HG02884 (cell line): ENCODE results near the gene TMEM132C.

ENCODE experiments used
- ATAC-seq: cut with Tn5 transposase; IDR thresholded peaks from one replicate; pipeline ENCODE4 v1.9.1; 2021; ENCODE audit warnings: mild to moderate bottlenecking, moderate library complexity; ENCODE audit not compliant: unreplicated experiment

TMEM132C gene

DNA sequence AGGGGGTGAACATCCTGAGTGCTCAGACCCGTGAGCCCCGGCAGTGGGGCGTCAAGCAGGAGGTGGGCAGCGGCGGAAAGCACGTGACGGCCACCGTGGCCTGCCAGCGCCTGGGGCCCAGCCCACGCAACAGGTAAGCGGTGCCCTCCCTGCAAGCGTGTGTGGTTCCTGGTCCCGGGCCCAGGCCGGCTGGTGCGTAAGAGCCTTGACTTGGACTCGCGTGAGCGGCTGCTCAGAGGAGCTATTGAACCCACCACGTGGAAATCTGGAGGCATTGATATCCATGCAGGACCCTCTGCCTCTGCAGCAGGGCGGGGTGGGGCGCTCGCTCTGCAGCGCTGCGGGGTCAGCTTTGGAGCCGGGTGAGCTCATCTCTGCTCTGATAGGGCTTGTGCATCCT, 277.0 kb downstream of the TMEM132C start:
- ATAC-seq = no peak

DNA sequence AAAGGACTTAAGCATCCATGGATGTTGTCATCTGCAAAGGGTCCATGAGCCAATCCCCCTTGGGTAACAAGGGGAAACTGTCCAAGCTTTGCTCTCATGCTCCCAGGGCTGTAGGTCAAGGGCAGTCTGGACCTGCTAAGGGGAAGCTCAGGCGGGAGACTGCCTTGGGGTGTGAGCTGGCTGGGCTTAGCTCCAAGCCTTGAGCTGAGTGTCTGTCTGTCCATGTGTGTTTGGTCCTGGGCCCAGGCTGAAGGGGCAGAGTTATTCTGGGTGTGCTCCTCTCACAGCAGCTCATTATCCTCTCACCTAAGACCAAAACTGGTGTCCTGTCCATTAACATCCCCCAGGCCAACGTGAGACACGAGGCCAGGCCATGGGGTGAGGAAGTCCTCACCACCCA, 282.0 kb downstream of the TMEM132C start:
- ATAC-seq = no peak

DNA sequence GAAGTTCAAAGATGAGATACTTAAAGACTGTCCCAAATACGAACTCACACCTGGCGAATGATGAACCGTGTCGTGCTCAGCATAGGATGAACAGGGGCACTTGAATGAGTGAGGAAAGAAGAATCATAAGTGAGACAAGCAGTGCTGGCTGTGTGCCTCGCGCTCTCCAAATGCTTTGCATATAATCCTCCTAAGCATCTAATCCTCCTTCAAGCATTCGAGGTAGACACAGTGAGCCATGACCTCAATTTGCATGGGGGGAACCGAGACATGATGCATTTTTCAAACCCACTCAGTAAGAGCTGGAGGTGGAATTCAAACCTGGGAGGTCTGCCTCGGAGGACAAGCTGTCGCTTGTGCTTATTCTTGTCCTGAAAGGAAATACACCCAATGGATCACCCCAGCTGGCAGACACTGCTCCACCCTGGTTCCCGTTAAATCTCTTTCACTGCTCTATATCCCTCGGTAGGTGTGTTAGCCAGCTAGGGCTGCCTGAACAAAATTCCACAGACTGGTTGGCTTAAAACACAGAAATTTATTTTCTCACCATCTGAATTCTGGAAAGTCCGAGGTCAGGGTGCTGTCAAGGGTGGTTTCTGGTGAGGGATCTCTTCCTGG, 282.7 kb downstream of the TMEM132C start:
- ATAC-seq = no peak

DNA sequence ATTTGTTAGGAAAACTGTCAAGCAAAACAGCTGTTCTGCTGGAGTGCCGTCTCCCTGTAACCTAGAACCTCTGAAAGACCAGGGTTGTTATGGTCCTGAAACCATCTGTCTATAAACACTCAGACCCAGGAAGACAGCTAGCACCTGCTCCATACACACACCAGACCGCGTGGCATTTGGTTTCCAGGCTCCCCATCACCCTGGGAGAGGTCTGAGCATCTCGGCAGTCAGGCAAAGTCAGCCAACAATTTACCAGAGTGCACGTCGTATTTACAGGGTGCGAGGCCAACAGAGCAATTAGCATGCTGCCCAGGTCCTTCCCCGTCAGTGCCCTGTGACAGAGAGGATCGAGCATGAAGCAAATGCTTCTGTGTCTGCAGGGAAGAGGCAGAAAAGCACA, 284.3 kb downstream of the TMEM132C start:
- ATAC-seq = no peak

- no peak for ATAC-seq
Measured at GRCh38 chr12:128554546-128555304, 287.8 kb downstream of the TMEM132C start.

GRCh38 chr12:128557231-128557630, 290.3 kb downstream of the TMEM132C start:
- ATAC-seq = no peak

DNA sequence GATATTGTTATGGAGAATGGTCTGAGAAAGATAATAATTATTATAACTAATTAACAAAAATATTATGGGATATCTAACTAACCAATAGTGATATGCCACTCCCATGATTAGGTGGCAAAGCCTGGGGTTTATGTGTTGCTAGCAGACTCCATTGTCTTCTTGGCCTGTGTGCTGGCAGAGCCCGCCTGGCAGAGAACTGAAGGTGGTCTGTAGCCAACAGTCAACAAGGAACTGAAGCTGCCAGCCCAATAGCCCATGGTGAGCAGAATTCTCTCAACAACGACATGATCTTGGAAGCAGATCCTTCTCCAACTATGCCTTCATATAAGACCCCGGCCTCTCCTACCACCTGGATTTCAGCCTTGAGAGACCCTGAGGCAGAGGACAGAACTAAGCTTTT, 298.0 kb downstream of the TMEM132C start:
- ATAC-seq = no peak

GRCh38 chr12:128567730-128568129, 300.8 kb downstream of the TMEM132C start:
- ATAC-seq = no peak

DNA sequence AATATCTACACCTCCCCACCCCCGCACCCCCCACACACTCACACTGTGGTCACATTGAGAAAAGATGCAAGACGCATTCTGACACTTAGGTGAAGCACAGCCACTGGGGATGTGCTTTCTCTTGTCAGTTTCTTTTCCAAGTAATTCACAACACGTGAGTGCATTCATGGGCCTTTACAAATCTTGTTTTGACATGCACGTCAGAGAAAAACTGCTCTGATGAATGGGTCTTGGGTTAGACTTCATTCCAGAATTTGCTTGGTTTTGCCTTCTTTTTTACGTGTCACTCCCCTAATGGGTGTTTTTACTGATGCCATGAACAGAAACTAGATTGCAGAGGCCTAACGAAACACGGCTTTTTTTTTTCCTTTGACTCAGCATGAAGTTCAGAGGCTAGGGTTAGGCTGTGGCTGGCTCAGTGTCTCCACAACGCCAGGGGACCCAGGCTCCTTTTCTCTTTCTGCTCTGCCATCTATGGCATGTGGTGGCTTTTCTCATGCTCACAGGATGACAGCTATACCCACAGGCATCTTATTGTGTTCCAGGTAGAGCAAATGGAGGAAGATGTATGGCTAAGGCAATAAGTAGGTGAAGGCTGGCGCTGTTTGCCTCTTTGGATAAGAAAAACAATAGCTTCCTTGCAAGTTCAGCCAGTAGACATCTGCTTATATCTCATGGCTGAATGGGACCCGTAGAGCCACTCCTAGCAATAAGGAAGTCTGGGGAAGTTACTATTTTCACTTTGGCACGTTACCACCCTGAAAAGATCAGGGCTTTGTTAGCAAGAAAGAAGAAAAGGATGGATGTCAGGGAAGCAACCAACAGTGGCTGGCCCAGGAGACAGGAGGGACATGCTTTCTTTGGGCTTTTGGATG, 303.5 kb downstream of the TMEM132C start:
- ATAC-seq = peak; percentile 57

DNA sequence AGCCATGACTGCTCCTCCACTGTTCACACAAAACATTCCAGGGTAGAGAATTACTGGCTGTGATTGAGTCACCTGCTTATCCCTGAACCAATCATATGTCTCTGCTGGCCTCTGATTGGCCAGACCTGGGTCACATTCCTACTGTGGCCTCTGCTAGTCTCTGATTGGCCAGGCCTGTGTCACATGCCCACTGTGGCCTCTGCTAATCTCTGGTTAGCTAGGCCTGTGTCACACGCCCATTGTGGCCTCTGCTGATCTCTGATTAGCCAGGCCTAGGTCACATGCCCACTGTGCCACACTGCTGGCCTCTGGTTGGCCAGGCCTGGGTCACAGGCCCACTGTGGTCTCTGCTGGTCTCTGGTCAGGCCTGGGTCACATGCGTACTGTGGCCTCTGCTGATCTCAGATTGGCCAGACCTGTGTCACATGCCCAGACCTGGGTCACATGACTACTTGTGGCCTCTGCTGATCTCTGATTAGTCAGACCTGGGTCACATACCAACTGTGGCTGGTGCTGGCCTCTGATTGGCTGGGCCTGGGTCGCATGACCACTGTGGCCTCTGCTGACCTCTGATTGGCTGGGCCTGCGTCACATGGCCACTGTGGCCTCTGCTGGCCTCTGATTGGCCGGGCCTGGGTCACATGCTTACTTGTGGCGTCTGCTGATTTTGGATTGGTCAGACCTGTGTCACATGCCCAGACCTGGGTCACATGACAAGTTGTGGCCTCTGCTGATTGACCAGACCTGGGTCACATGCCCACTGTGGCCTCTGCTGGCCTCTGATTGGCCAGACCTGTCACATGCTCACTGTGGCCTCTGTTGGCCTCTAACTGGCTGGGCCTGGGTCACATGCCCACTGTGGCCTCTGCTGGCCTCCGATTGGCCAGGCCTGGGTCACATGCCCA, 305.2 kb downstream of the TMEM132C start:
- no peak for ATAC-seq

GRCh38 chr12:128573907-128574306, 306.9 kb downstream of the TMEM132C start:
- no peak for ATAC-seq

GRCh38 chr12:128578045-128578444, 311.1 kb downstream of the TMEM132C start:
- no peak for ATAC-seq

DNA sequence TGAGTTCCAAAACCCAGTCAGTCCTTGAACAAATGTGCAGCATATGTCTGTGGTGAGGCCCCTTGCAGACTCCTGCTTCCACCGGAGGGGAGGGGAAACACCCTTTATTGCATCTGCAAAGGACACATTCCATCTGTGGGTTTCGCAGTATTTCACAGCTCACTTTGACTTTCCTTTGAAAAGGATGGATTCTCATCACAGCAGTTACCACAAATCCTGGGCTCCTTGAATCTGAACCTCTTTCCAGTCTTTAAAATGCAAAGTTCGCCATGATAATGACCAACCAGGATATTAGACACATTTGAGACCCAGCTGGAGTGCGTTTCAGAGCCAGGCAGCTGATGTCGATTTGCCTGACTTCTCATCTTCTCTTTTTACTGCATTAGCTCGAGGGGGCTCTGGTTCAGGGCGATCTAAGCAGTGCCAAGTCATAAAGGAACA, 314.4 kb downstream of the TMEM132C start:
- ATAC-seq = no peak

- no peak for ATAC-seq
Measured at GRCh38 chr12:128583453-128583852, 316.5 kb downstream of the TMEM132C start.

DNA sequence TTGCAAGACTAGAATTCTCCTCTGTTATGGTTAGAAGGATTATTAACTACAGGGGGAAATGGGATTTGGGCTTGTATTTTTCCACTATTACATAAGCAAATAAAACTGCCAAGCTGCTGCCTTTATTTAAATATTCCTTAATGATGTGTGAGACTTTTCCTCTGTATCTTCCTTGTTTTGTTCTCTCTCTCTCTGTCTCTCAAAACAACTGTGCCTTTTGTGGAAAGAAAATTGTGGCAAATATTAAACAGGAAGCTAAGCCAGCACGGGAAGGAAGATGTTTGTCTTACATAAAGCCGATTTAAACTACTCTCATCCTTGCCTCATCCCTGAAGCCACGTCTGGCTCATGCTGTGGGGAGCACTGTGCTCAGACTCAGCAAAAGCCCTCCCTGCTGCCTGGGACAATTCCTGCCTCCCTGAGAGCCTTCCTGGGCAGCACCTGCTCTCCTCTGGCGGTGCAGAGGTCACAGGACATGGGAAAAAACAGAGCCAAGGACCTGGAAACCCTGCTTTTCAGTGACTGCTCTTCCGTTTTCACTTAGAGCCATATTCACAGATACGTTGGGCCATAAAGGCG, 319.6 kb downstream of the TMEM132C start:
- ATAC-seq = no peak

- ATAC-seq = no peak
Measured at GRCh38 chr12:128587918-128588317, 320.9 kb downstream of the TMEM132C start.

GRCh38 chr12:128592220-128592744, 325.3 kb downstream of the TMEM132C start:
- no peak for ATAC-seq

- ATAC-seq = no peak
Measured at GRCh38 chr12:128594521-128594920, 327.6 kb downstream of the TMEM132C start.

DNA sequence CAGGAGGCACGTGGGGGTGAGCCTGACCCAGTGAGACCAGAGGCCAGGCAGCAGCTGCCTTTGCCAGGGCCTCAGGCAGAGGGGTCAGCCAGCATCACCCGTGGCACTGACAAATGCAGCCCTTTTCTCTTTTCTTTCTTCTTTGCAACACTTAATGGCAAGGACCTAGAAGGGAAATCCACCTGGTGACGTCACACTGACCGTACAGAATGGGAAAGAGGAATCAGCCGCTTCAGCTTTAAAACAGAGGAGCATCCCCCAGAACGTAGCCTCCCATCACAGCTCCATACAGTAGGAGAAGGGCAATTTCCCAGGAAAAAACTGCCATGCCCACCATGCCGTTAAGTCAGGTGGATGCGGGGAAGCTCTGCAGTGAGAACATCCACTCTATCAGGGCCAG, 328.6 kb downstream of the TMEM132C start:
- ATAC-seq = no peak

DNA sequence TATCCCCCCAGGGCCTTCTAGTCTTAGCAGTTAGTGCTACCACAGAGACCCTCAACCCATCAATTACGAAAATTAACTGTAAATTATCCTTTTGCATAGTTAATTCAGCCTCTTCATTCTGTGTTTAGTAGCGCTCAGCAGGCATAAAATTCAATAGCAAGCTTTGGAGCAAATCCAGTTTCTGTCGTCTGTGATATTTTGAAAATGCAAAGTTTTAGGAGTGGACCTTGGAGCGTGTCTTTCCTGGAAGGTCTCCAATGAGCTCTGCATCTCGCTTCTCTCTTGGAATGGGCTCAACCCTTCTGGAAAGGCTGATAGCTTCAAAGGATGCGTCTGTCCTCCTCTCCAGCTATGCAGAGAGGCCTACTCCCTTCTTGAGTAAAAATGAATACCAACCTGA, 333.9 kb downstream of the TMEM132C start:
- ATAC-seq = no peak
